H1 (cell line): ENCODE data around the gene SOST. TPM values are rescaled to one million over a fixed set of nuclear protein-coding genes. Genes with fewer than 3 reads are reported as not detected.

Source experiments
- BCL11A ChIP-seq, 2 experiments: IDR thresholded peaks; one replicate each; pipeline ENCODE4 v1.6.1; 2011; ENCODE audit warnings: low read depth in 2 of 2, low read length in 2 of 2, mild to moderate bottlenecking in 2 of 2
- GTF2F1 ChIP-seq: IDR thresholded peaks from 2 replicates; pipeline ENCODE4 v1.6.1; 2012; ENCODE audit warnings: low read depth, low read length, improper control_type of control experiment, borderline replicate concordance
- MAFK ChIP-seq: IDR thresholded peaks from 2 replicates; pipeline ENCODE4 v1.6.1; 2012; ENCODE audit warnings: low read depth, mild to moderate bottlenecking, improper control_type of control experiment, low read length
- POU5F1 ChIP-seq: IDR thresholded peaks from 2 replicates; pipeline ENCODE4 v1.6.1; 2011; ENCODE audit warnings: low read depth, mild to moderate bottlenecking, low read length, moderate library complexity
- SIX5 ChIP-seq: IDR thresholded peaks from 2 replicates; pipeline ENCODE4 v1.6.1; 2011; ENCODE audit warnings: mild to moderate bottlenecking, low read depth, low read length
- SP2 ChIP-seq: IDR thresholded peaks from 2 replicates; pipeline ENCODE4 v1.6.1; 2012; ENCODE audit warnings: mild to moderate bottlenecking, low read length, inconsistent platforms
- ZNF274 ChIP-seq: IDR thresholded peaks from 2 replicates; pipeline ENCODE4 v1.7.0; 2012; ENCODE audit warnings: low read length, borderline replicate concordance; ENCODE audit errors: extremely low read depth
- polyA plus RNA-seq, 7 experiments: library from polyadenylated mRNA; depleted of rRNA in 3 of 7; stranded (reverse) in 5 of 7; unstranded in 2 of 7; fragments of >200 nt in 5 of 7; fragments of 200-250 nt in 2 of 7; gene quantifications; 1 replicate in 5 of 7; 2 replicates in 1 of 7; 4 replicates in 1 of 7; pipeline versions ENCODE4 v1.2.1 to v1.2.3, GENCODE V29; 2011 to 2013; ENCODE audit warnings: missing spikeins in 2 of 7, mixed read lengths in 2 of 7
- total RNA-seq: library from RNA; stranded (reverse); fragmentation: NEBNext Ultra II Directional; extraction: Animal tissue kit (Norgen Biotek cat#: 25700); gene quantifications from 2 replicates; pipeline ENCODE4 v1.2.1, GENCODE V29; 2021
- TF ChIP-seq, protein P1 (sequence below), 3 experiments: IDR thresholded peaks; 1 replicate in 2 of 3; 2 replicates in 1 of 3; pipeline versions ENCODE4 v1.5.1 to v1.6.1; 2011; ENCODE audit warnings: low read length in 3 of 3, mild to moderate bottlenecking in 3 of 3, inconsistent platforms in 2 of 3, low read depth in 1 of 3, moderate library complexity in 1 of 3; ENCODE audit not compliant: insufficient read depth in 1 of 3; ENCODE audit errors: control extremely low read depth in 1 of 3
- TF ChIP-seq, protein P2 (sequence below): fragments of 300-600 bp; sonication (generic); IDR thresholded peaks from 2 replicates; pipeline ENCODE4 v1.7.1; 2012; ENCODE audit warnings: low read length, moderate library complexity, mild to moderate bottlenecking, inconsistent platforms; ENCODE audit not compliant: insufficient replicate concordance

The SOST gene
- total and polyA plus RNA-seq, 2 of the 8 experiments (the other 6 are each of a cell fraction or from before 2014, with no cell fraction given) = 0.08 TPM; not detected in 1

GRCh38 chr17:43753493-43754129, 5.0 kb downstream of the SOST start (continued):
- TF ChIP-seq, protein P1, sequence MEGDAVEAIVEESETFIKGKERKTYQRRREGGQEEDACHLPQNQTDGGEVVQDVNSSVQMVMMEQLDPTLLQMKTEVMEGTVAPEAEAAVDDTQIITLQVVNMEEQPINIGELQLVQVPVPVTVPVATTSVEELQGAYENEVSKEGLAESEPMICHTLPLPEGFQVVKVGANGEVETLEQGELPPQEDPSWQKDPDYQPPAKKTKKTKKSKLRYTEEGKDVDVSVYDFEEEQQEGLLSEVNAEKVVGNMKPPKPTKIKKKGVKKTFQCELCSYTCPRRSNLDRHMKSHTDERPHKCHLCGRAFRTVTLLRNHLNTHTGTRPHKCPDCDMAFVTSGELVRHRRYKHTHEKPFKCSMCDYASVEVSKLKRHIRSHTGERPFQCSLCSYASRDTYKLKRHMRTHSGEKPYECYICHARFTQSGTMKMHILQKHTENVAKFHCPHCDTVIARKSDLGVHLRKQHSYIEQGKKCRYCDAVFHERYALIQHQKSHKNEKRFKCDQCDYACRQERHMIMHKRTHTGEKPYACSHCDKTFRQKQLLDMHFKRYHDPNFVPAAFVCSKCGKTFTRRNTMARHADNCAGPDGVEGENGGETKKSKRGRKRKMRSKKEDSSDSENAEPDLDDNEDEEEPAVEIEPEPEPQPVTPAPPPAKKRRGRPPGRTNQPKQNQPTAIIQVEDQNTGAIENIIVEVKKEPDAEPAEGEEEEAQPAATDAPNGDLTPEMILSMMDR (IDR thresholded peaks at IDR 0.05; ENCODE audit: control extremely low read depth in 1 of 3, insufficient read depth in 1 of 3, low read depth in 1 of 3, low read length in 3 of 3) = no peak
- TF ChIP-seq, protein P2, sequence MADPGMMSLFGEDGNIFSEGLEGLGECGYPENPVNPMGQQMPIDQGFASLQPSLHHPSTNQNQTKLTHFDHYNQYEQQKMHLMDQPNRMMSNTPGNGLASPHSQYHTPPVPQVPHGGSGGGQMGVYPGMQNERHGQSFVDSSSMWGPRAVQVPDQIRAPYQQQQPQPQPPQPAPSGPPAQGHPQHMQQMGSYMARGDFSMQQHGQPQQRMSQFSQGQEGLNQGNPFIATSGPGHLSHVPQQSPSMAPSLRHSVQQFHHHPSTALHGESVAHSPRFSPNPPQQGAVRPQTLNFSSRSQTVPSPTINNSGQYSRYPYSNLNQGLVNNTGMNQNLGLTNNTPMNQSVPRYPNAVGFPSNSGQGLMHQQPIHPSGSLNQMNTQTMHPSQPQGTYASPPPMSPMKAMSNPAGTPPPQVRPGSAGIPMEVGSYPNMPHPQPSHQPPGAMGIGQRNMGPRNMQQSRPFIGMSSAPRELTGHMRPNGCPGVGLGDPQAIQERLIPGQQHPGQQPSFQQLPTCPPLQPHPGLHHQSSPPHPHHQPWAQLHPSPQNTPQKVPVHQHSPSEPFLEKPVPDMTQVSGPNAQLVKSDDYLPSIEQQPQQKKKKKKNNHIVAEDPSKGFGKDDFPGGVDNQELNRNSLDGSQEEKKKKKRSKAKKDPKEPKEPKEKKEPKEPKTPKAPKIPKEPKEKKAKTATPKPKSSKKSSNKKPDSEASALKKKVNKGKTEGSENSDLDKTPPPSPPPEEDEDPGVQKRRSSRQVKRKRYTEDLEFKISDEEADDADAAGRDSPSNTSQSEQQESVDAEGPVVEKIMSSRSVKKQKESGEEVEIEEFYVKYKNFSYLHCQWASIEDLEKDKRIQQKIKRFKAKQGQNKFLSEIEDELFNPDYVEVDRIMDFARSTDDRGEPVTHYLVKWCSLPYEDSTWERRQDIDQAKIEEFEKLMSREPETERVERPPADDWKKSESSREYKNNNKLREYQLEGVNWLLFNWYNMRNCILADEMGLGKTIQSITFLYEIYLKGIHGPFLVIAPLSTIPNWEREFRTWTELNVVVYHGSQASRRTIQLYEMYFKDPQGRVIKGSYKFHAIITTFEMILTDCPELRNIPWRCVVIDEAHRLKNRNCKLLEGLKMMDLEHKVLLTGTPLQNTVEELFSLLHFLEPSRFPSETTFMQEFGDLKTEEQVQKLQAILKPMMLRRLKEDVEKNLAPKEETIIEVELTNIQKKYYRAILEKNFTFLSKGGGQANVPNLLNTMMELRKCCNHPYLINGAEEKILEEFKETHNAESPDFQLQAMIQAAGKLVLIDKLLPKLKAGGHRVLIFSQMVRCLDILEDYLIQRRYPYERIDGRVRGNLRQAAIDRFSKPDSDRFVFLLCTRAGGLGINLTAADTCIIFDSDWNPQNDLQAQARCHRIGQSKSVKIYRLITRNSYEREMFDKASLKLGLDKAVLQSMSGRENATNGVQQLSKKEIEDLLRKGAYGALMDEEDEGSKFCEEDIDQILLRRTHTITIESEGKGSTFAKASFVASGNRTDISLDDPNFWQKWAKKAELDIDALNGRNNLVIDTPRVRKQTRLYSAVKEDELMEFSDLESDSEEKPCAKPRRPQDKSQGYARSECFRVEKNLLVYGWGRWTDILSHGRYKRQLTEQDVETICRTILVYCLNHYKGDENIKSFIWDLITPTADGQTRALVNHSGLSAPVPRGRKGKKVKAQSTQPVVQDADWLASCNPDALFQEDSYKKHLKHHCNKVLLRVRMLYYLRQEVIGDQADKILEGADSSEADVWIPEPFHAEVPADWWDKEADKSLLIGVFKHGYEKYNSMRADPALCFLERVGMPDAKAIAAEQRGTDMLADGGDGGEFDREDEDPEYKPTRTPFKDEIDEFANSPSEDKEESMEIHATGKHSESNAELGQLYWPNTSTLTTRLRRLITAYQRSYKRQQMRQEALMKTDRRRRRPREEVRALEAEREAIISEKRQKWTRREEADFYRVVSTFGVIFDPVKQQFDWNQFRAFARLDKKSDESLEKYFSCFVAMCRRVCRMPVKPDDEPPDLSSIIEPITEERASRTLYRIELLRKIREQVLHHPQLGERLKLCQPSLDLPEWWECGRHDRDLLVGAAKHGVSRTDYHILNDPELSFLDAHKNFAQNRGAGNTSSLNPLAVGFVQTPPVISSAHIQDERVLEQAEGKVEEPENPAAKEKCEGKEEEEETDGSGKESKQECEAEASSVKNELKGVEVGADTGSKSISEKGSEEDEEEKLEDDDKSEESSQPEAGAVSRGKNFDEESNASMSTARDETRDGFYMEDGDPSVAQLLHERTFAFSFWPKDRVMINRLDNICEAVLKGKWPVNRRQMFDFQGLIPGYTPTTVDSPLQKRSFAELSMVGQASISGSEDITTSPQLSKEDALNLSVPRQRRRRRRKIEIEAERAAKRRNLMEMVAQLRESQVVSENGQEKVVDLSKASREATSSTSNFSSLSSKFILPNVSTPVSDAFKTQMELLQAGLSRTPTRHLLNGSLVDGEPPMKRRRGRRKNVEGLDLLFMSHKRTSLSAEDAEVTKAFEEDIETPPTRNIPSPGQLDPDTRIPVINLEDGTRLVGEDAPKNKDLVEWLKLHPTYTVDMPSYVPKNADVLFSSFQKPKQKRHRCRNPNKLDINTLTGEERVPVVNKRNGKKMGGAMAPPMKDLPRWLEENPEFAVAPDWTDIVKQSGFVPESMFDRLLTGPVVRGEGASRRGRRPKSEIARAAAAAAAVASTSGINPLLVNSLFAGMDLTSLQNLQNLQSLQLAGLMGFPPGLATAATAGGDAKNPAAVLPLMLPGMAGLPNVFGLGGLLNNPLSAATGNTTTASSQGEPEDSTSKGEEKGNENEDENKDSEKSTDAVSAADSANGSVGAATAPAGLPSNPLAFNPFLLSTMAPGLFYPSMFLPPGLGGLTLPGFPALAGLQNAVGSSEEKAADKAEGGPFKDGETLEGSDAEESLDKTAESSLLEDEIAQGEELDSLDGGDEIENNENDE = no peak
- TF ChIP-seq GTF2F1 (no peak), SIX5 (no peak), ZNF274 (no peak), BCL11A (IDR thresholded peaks at IDR 0.05; ENCODE audit: low read depth in 2 of 2, low read length in 2 of 2) (no peak), SP2 (no peak), MAFK (no peak), POU5F1 (no peak)
